Fibroblast of lung (primary cell): ENCODE results near the gene GPSM1.

Experiments used
- EZH2 ChIP-seq: IDR thresholded peaks from 2 replicates; pipeline ENCODE4 v1.5.1; 2012; ENCODE audit warnings: low read length, control low read depth, mild to moderate bottlenecking; ENCODE audit errors: missing control alignments
- TF ChIP-seq, protein P1 (sequence below), 2 donors: IDR thresholded peaks in 1 of 2; conservative IDR thresholded peaks in 1 of 2; 1 replicate in 1 of 2; 2 replicates in 1 of 2; pipeline ENCODE4 v1.5.1; 2011 to 2012; ENCODE audit warnings: low read length in 2 of 2, control low read depth in 1 of 2, inconsistent platforms in 1 of 2, low read depth in 1 of 2, mild to moderate bottlenecking in 1 of 2

DNA sequence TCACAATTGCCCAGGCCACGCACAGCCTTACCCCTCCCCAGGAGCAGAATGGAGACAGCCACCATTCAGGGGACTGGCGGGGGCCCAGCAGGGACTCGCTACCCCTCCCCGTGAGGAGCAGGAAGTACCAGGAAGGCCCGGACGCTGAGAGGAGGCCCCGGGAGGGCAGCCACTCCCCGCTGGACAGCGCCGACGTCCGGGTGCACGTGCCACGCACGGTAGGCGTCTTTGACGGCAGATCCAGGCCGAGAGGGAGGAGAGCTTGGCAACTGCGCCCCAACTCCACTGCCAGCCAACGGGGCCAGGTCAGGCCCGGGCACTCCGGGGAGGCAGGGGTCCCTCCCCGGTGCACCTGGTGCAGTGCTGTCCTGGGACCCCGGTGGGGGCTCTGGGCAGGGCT, 22.2 kb downstream of the GPSM1 start:
- TF ChIP-seq, protein P1, sequence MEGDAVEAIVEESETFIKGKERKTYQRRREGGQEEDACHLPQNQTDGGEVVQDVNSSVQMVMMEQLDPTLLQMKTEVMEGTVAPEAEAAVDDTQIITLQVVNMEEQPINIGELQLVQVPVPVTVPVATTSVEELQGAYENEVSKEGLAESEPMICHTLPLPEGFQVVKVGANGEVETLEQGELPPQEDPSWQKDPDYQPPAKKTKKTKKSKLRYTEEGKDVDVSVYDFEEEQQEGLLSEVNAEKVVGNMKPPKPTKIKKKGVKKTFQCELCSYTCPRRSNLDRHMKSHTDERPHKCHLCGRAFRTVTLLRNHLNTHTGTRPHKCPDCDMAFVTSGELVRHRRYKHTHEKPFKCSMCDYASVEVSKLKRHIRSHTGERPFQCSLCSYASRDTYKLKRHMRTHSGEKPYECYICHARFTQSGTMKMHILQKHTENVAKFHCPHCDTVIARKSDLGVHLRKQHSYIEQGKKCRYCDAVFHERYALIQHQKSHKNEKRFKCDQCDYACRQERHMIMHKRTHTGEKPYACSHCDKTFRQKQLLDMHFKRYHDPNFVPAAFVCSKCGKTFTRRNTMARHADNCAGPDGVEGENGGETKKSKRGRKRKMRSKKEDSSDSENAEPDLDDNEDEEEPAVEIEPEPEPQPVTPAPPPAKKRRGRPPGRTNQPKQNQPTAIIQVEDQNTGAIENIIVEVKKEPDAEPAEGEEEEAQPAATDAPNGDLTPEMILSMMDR (conservative IDR thresholded peaks at IDR 0.05 in 1 of 2, IDR thresholded peaks at IDR 0.05 in 1 of 2; ENCODE audit: low read depth in 1 of 2, low read length in 2 of 2), result no peak
- TF ChIP-seq EZH2, result no peak
